GM21390 (cell line): ENCODE results near the gene CCT2.

Experiments used
- ATAC-seq: cut with Tn5 transposase; IDR thresholded peaks from one replicate; pipeline ENCODE4 v1.9.1; 2021; ENCODE audit not compliant: unreplicated experiment

The CCT2 gene

DNA sequence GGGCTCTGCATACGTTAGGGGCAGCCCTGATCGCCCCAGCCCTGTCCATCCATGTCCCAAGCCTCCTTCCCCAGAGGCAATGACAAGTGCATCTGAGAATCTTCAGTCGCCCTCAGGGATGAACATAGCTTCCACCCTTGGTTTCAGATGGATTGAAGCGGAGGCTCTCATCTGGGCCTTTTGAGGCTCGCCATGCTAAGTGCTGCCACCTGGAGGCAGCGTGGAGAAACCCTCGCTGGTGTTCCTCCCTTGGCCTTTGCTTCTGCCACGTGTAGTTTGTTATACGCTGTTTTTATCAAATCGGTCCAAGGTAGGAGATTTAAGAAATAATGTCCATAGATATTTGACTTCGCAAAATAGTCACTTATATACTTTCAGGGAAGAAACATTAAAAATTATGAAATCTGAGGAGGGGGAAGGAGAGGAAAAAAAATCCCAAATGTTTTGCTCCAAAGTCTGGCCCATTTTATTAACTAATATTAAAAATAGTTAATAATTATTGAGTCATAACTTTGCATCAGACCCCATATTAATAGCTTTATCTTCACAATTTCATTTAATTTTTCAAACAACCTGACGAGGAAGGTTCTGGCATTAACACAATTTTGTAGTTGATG, 54.2 kb downstream of the CCT2 start:
- ATAC-seq, result peak; percentile 90

DNA sequence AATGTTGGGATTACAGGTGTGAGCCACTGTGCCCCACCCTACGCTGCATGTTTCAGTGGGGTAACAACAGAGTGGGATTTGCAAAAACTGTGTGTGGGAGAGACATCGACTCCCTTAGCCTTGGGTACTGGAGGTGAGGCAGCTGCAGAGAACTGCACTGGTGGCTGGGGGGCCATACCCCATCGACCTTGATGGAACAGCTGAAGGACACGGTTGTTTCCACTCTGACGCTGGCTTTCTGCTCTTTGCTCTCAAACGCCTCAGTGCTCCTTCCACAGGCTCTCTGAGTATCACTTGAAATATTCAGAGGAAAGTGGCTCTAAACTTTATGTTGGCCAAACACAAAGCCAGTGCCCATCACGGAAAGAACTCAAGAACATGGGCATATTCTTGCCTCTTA, 56.3 kb downstream of the CCT2 start:
- no peak for ATAC-seq

DNA sequence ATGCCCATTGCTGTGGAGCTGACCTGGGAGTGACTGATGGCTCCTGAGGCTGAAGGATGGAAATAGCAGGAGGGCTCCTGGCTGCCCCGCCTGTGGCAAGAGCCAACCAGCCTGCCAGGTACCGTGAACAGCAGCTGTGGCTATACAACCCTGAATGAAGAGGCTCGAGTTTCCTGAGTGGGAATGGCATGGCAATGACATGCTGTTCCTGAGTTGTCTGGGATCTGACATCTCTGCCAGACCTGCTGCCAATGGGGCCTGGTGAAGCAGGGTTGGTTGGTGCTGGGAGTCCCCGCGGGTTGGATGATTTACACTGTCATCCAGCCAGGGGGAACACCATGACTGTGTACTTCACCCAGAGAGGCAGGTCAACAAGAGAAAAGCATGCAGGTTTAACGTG, 57.3 kb downstream of the CCT2 start:
- ATAC-seq, result no peak

DNA sequence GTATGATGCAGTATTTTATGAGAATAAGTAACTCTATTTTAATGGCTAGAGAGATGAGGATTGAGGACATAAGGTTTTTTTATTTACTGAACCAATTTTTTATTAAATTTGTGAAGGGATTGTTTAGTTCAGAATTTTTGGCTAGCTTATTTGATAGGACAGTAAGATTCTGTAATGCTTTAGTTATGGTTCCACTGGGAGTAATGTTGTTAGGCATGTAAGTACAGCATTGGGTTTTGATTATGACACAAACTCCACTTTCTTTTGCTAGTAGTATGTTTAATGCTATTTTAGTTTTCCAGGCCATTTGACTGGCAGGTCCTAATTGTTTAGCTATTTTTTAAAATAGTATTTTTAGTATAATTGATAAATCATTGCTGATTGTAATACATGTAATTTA, 59.3 kb downstream of the CCT2 start:
- no peak for ATAC-seq

DNA sequence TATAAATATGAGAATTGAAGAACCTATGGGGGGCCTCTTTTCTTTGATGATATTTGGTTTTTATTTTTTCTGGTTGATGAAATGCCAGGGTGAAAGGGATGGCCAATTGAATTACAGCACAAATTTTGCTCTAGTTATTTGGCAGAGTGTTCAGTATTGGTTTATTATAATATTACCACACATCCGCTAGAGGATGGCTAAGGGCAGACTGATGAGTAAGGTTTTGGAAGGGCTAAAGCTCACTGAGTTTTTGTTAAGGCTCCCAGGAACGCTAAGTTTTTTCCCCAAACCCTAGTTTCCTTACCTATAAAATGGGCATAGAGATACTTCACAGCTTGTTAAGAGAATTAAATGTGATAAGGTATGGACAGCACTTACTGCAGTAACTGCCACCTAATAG, 59.8 kb downstream of the CCT2 start:
- no peak for ATAC-seq

DNA sequence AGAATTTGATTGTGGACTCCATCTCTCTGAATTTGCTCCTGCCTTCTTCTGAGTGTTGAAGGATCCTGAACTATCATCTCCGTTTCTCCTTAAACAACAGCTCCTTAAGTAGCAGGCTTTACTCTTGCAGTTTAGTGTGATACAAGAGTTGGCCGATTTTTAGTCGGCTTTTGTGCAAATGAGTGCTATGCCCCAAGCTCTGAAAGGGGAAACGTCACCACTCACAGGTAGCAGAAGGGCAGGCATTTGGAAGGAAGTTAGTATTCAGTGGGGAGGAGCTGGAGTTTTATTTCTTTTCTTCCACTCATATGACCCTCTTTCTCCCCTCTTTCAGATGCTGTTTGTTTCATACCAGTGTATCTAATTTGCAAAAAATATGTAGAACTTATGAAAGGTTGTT, 61.9 kb downstream of the CCT2 start:
- no peak for ATAC-seq

DNA sequence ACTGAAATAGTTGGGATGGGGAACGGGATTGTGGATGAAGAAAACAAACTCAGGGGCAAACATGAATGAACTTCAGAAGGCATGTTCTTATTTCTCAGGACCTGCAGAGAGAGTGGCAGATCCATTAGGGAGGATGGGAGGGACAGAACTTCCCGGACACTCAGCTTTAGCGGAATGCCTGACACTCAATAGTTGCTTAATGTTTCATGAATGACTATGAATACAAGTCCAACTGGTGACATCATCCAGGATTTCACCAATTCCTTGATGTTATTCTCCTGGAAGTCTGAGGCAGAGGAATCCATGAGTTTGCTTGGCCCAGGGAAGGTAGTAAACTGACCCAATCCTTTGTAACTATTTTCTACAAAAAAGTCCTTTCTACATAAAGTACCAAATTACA, 63.2 kb downstream of the CCT2 start:
- ATAC-seq, result no peak

DNA sequence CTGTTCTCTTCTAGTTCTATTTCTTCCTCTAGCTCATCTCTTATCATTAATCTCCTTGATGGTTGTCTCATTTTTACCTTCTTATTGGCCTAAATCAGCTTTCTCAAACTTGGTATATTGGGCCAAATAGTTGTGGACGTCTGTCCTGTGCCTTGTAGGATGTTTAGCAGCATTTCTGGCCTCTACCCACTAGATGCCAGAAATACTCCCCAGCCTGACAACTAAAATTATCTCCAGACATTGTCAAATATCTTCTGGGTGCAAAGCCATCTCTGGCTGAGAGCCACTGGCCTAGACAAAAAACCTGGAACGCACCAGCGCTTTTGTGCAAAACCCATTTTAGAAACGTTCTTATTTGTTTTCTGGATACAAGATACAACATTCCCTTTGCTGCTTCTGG, 64.3 kb downstream of the CCT2 start:
- ATAC-seq, result no peak
